GM21619 (cell line): ENCODE measurements around the gene RBM48.
"Not testable (repeated sequence)": the region's sequence is repeated elsewhere in the genome, so short reads cannot be mapped to it uniquely, and the experiment has no call there.

ENCODE experiments used
- ATAC-seq: cut with Tn5 transposase; IDR thresholded peaks from one replicate; pipeline ENCODE4 v1.9.1; 2021; ENCODE audit not compliant: unreplicated experiment

RBM48 gene

GRCh38 chr7:92528188-92528957, at the start of gene RBM48, which contains the start of gene PEX1:
TSS of gene RBM48 (plus strand) at chr7:92528795. CDS start at chr7:92528814, 19 bp downstream.
TSS of gene PEX1 (minus strand) at chr7:92528520. CDS start at chr7:92528435, 85 bp downstream.
- peak; percentile 93 for ATAC-seq

DNA sequence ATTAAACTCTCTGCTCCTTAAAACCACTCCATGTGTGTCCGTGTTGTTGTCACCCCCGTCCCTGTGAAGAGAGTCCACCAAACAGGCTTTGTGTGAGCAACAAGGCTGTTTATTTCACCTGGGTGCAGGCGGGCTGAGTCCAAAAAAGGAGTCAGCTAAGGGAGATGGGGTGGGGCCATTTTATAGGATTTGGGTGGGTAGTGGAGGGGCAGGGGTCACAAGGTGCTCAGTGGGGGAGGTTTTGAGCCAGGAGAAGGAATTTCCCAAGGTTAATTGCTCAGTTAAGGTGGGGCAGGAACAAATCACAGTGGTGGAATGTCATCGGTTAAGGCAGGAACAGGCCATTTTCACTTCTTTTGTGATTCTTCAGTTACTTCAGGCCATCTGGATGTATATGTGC, 49.4 kb upstream of the RBM48 start:
- not testable (repeated sequence) for ATAC-seq

DNA sequence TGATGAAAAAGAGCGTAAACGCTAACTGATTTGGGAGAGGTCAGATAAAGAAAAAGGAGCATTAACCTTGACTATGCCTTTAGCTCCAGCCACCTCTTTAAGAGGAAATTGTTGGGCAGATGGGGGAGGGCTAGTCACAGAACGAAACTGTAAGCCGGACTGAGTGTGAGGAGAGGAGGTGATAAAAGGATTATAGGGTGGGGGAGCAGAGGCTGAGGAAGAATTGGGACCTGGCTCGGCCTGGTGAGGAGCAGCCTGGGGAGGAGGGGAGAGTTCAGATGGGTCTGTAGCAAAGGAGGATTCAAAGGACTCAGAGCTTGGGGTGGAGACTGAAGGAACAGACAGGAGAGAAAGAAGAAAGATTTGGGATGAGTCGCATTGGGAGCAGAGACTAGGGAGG, 45.0 kb upstream of the RBM48 start:
- not testable (repeated sequence) for ATAC-seq

DNA sequence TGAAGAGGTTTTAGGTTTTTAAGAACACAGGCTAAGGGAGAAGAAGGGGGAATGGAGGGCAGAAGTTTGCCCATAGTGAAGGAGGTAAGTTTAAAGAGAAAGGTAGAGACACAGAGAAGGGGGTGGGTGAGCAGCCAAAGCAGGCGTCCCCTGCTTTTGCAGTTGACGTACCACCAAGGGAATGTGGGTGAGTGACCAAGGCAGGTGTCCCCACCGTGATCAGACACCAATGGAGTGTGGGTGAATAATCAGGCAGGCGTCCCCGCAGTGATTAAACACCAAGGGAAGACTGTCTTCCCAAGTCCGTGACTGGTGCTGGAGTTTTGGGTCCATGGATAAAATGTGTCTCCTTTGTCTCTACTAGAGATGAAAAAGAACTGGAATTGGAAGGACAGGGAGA, 44.4 kb upstream of the RBM48 start:
- ATAC-seq = not testable (repeated sequence)

DNA sequence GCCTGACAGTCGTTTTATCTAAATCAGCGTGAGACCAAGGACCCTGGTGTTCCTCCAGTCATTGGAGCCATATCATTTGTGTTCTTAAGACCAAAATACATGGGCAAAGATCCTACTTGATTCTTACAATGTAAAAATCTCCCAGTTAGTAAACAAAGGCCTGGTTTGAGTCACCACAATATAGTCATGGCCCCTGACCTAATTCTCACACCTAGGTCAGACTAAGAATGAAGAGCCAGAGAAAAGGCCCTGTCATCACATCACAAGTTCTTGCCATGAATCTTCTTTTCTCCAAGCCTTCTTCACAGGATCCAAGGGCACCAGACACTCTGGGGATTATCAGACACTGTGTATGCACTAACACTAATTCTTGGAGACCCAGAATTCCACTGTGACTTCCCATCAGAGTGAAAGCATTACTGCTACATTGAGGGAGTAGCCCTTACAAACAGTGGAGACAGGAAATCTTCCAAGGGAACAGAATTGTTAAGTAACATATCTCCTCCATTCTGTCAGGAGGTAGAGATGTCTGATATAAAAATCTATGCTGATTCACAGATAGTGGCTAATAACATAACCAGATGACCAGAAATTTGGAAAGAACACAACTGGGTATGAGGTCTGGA, 43.2 kb upstream of the RBM48 start:
- no peak for ATAC-seq

GRCh38 chr7:92485974-92486373, 42.6 kb upstream of the RBM48 start:
- no peak for ATAC-seq

DNA sequence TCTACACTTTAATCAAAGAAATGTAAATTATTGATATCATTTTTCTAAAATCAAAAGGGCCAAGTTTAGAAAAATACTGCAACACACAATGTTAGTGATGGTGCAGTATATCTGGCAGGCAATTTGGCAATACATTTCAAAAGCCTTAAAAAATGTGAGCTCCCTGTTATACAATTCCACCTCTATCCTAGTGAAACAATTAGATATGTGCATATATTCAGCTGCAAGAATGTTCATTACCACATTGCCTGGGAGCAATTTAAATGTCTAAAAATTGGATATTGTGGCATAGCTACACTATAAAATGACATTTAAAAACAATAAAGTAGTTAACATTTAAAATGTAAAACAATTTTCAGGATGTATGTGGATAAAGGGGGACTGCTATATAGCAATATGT, 40.8 kb upstream of the RBM48 start:
- ATAC-seq = no peak

DNA sequence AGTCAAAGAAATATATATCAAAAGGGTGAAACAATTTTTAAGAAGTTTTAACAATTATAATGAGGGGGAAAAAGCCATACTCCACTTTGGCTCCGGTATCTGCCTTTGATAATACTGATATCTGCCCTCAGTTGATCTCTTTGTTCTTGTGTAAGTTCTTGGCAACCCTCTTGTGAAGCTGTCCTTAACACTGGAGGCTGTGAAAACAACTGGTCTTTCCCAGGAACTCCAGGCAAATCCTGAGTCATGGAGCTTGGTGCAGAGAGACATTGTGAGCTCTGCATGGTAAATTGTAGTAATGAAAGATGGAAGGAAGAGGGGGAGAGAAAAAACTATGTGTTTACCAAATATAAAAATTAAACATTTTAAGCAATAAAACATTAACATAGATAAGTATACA, 39.0 kb upstream of the RBM48 start:
- ATAC-seq = no peak

DNA sequence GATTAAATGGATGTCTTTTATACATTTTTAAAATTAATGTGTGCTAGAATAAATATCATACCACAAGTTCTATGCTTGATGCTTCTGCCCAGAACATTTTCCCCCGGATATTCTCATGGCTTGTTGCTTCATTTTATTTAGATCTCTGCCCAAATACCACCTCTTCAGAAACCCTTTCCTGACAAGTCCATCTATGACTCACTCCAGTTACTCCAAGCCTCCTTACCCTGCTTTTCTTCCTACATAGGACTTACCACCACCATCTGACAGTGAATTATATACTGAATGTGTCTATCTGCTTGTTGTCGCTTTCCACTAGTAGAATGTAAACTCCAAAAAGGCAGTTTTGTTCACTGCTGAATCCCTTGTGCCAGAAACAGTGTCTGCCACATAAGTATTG, 31.7 kb upstream of the RBM48 start:
- no peak for ATAC-seq

DNA sequence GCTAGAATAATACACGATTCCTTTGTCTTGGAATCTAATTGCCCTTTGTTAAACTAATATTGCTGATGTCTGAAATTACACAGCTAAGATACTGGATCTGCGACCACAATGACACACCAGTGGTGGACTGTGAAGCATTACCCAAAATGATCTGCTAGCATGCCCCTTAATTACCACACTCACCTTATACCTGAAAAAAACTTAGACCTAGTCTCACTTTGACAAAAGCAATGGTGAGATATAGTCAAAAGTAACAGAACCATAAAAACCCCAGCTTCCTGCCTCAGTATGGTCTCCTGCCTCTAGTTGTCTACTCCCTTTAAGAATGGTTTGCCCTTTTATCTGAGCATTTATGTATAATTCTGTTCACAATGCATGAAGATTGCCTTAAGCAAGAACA, 30.0 kb upstream of the RBM48 start:
- no peak for ATAC-seq

- ATAC-seq = no peak
These were observed 24.8 kb upstream of the RBM48 start for GRCh38 chr7:92503767-92504166.

GRCh38 chr7:92504563-92504962, 24.0 kb upstream of the RBM48 start:
- ATAC-seq = no peak

GRCh38 chr7:92506363-92506762, 22.2 kb upstream of the RBM48 start:
- ATAC-seq = no peak

DNA sequence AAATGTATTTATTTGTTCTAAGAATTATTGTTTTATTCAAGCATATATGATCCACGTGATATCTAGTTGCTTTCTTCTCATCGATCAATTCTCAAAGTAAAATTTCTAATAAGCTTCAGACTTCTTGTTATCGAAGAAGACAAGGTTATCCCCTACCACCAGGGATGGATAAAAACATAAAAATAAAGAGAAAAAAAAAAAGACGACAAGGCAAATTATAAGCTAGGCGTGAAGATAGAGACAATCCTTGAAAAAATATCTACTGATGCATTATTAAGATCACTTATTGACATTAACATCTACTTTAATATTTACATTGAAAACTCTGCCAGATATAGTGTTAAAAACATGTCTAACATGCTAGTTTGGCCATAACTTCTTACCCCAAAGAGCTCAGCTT, 19.6 kb upstream of the RBM48 start:
- no peak for ATAC-seq

DNA sequence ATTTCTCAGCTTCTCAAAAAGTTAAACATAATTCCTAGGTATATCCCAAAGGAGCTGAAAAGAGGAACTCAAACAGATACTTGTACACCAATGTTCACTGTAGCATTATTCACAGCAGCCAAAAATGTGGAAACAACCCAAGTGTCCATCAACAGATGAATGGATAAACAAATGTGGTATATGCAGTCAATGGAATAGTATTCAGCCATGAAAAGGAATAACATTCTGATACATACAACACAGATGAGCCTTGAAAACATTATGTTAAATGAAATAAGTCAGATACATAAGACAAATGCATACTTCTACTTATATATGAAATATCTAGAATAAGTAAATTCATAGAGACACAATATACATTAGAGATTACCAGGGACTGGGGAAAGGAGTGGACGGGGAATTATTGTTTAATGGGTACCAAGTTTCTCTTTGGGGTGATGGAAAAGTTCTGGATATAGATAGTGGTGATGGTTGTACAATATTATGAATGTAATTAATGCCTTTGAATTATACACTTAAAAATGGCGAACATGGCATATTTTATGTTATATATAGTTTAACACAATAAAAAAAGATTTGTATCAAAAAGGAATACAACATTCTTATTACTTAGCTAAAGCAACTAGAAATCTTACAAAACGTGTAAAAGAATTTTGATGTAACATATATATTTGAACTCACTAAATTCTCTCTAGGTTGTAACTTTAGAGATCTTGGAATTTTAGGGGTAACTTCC, 15.3 kb upstream of the RBM48 start:
- no peak for ATAC-seq

GRCh38 chr7:92517631-92518030, 11.0 kb upstream of the RBM48 start:
- ATAC-seq = no peak

DNA sequence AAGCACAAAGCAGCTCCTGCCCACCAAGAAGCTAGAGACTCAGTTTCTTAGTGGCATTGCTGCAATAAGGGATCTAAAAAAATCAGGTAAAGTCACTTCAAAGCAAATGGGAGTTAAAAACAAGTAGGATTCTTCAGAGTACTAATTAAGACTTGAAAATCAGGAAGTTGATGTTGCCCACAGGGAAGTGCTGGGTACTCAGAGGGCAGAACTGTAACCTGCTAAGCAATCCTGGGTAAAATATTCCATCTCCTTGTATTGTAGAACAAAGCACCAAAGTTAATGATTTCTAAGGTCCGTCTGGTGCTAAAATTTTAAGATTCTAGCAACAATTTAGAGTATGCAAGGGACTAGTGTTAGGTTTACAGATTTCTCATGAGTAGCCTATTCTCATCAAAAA, 8.6 kb upstream of the RBM48 start:
- ATAC-seq = no peak

GRCh38 chr7:92523110-92523509, 5.5 kb upstream of the RBM48 start:
- no peak for ATAC-seq

- peak; percentile 28 for ATAC-seq
These were observed 1.1 kb upstream of the RBM48 start for GRCh38 chr7:92527300-92528187.

GRCh38 chr7:92528958-92529264, 316 bp downstream of the RBM48 start:
- ATAC-seq = peak; percentile 4

- ATAC-seq = no peak
These were observed 6.0 kb downstream of the RBM48 start for GRCh38 chr7:92534572-92534971.
